GM19351 (cell line): ENCODE data around the gene CENPP.
"Not testable (repeated sequence)": the region's sequence is repeated elsewhere in the genome, so short reads cannot be mapped to it uniquely, and the experiment has no call there.

Experiments used
- ATAC-seq: cut with Tn5 transposase; IDR thresholded peaks from one replicate; pipeline ENCODE4 v1.9.1; 2021; ENCODE audit warnings: mild to moderate bottlenecking, moderate library complexity; ENCODE audit not compliant: unreplicated experiment

Gene CENPP

DNA sequence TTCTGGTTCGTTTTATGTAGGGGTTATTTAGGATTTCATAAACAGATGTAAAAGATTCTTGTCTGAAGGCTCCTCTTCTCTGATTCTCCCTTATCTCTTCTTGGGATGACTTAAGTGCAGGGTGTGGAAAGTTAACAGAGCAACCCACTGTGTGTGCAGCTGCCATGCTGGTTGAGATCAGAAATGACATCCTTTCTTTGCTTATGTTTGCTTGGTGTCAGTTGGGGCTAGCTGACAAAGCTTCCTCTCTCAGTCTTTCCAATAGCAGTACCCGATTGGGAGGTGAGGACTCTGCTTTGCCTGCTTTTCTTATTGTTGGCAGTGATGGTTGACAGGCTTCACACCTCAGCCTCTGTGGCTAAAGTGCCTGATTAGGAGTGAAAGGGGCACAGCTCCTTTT is 52.1 kb downstream of the CENPP start:
- no peak for ATAC-seq

DNA sequence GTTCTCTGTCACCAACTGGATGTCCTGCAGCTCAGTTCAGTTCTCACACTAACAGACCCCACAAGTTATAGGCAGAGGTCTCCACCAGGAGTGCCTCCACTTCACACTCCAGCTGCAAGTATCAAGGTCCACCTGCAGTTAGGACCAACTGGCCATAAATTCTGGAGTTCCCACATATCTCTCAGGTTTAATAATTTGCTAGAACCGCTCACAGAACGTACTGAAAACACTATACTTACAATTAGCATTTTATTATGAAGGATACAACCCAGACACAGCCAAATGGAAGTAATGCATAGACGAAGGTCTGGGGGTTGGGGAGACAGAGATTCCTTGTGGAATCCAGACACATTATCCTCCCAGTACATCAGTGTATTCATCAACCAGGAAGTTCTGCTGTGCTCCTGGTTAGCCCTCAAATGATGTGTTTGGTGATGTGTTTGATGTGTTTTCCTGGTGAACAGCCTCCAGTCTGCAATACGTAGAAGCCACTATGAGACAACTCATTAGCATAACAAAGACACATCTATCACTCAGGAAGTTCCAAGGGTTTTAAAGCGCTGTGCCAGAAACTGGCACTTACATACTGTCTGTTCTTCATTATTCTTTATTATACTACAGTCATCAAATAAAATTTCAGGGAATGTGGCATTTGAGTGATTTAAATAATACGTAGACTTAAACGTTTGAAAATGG is 53.3 kb downstream of the CENPP start:
- ATAC-seq, result no peak

DNA sequence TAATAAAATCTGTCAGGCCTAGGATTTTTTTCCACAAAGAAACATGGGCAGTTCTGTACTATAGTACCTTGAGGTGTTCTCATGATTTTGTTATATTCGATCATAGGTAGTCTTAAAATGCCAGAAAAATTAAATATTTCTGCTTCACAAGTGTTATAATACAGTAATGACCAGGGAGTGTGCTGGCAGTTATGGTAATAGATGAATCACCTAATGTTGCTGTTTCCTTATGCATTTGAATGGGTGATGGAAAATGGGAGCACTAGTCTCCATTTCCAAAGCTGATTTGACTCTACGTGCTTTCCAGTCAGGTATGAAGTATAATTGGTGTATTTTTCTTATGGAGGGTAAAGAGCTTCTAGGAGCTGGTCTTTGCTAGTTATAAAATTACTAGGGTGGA is 54.9 kb downstream of the CENPP start:
- ATAC-seq, result no peak

DNA sequence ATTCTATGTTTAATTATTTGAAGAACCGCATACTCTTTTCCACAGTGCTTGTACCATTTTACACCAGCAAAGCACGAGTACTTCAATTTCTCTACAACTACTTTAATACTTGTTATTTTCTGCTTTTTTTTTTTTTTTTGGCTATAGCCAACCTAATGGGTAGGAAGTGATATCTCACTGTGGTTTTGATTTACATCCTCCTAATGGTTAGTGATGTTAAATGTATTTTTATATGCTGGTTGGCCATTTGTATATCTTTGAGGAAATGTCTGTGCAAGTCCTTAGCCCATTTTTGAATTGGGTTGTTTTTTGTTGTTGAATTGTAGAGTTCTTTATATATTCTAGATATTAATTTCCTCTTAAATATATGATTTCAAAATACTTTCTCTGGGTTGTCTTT is 56.0 kb downstream of the CENPP start:
- ATAC-seq, result no peak

DNA sequence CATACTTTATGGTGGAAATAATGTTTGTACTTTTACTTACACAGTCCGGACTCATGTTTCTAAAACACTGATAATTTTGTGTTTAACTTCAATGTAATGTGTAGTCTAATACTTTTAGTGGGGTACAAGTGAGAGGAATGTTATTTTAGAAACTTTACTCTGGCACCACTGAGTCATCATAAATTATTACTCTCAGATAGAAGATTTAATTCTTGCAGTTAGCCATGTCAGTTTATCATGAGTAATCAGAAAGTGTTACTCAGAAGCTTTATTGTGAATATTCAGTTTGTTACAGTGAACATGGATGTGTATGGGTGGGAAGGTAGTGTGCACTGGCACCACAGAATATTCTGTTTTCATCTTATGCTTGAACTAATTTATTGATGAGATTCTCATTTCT is 58.6 kb downstream of the CENPP start:
- no peak for ATAC-seq

DNA sequence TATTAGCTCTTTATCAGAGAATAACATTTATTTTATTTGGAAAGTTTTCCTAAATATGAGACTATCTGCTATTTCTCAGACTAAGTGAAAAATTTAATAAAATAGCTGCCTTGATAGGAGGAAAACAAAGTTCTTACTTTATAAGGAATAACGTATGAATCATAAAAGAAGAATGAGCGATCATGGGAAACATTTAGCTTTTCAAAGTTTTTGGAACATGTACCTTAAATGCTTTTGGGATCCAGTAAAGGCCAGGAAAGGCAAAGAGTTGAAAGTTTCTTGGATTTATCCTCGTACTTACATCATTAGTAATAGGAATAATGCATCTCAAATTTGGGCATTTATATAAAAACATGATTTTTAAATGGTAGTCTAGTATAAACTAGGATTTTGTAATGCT is 59.2 kb downstream of the CENPP start:
- no peak for ATAC-seq

DNA sequence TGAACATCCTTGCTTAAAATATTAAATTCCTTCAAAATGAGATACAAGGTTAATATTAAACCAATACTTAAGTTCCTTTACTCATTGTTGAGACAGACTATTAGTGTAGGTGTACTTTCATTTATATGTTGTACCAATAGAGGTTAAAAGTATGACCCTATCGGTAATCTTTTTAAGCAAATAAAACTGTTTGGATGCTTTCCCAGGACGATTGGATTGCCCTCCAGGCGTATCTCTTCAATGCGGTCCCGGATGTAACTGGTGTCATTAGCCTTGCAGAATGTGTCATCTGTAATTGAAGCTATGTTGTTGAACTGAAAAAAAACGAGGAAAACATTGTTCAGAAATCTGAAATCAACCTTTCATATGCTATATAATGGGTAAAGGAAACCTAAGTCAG is 59.7 kb downstream of the CENPP start:
- no peak for ATAC-seq

DNA sequence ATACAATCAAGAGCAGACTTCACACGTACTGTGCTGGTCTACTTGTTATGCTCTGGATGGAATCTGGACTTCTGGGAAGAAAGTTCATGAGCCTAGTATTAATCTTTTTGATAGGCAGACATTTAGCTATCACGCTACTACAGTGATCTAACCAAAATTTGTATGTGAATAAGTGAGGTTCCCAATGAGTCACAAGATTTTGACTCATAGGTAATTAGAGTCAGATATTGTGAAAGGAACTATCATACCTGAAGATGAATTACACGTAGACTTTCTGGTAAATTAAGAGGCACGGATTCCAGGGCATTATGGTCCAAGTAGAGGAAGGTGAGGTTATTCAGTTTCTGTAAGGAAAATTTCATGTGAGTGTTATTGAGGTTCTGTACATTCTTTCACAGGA is 60.2 kb downstream of the CENPP start:
- no peak for ATAC-seq

DNA sequence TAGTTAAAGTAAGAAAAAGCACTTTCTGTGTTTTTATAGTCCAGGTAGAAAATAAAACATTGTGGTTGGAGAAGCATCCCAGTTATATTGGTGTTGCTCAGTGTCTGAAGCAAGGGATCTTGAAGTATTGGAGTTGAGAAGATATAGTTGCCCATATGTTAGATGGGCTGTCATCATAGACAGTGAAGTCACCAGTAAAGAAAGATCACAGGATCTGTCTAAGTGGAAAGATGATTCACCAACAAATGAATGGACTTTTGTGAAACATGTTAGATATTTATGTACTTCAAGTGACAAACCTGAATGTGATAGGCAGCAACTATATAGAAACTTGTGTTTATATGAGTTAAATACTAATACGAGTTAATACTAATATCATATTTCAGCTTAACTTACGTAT is 66.9 kb downstream of the CENPP start:
- no peak for ATAC-seq

DNA sequence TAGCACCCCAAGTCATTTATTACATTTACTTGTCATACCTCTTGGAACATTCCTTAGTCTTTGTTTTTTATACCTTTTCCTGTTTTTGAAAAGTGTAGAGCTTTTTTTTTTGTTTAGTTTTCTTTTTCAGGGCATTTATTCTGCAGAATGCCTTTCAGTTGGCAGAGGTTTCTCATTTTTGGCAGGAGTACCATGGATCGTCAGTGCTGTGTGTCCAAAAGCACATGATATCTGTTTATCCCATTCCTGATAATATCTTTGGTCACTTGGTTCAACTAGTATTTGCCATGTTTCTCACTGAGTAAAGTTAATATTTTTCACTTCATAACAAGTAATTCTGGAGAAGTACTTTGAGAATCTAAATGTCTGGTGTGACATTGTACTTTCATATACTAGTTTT is 67.9 kb downstream of the CENPP start:
- ATAC-seq, result no peak

DNA sequence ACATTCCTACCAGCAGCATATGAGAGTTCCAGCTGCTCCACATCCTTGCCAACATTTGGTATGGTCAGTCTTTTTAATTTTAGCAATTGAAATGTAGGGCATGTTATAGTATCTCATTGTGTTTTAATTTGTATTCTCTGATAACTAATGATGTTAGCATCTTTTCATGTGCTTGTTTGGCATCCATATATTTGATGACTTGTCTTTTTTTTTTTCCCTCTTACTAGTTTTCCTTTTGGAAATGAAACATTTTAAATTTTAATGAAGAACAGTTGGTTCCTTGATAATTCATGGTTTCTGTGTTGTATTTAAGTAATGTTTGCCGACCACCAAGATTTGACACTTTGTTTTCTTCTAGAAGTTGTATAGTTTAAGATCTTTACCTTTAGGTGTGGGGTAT is 69.9 kb downstream of the CENPP start:
- no peak for ATAC-seq

DNA sequence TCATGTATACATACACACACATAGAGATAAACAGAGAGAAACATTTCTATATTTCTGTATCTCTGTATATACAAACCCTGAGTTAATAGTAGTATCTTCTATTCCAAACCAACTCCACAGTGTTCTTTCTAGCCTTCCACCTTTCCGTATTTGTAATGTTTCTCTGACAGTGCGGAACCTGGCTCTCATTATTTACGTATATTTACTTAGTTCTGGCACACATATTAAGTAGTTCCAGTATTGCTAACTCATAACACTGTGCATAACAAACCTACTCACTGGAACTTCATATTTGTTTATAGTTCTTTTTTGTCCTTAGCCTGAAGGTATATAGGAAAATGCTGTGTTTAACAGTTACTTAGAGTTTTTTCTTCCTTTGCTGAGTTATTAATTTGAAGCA is 72.1 kb downstream of the CENPP start:
- no peak for ATAC-seq

DNA sequence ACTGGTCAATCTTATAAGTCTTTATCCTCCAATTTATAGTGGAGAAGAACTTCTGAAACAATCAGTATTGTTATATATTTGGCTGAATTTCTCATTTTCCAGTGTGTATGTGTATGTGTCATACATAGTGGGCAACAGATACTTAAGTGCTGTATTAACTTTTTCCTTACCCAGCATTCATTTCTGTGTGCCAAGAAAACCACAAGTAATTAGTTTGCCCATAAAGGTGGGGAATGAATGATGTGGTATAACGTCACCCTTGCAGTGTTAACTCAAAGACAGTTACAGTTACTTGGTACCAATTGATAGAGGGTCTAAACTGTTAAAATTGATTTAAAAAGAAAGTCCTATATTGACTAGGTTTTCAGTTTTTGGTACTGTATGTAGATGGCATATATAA is 76.6 kb downstream of the CENPP start:
- ATAC-seq, result no peak

DNA sequence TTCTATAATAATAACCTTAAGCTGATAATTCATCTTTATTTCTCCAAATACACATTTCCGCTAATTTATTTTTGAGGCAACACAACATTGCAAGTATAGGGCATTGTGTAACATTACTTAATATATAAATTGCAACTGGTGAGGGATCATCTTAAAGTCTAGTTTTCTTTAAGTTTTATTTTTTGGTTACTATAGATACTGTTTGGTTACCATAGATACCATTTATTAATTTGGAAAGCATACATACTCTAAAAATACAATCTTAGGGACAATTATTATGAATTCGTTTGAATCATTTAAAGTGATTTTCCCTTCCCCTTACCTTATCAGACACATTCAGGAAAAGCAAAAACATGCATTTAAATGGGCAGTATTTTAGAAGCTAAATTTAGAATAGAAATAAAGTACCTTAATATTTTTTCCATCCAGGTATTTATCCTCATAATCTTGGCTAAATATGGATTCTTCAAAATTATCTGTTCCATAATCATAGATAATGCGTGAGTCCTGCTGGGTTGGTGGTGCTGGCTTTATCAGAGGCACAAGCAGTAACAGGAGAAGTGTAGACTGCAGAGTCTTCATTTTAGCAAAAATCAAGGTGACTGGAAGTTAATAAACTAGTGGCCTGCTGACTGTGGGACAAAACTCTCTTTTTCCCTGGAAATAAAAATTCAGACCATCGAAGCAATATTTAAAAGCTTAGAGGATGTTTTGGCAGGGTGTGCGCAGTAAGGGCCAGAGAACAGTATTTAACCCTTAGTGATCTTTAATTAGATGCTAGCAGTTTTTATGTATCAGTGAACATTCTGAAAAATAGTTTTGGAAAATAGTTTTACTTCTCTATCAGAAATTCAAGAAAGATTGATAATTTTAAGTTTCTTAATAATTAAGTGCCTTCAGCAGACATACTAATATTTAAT is 77.3 kb downstream of the CENPP start:
- no peak for ATAC-seq

DNA sequence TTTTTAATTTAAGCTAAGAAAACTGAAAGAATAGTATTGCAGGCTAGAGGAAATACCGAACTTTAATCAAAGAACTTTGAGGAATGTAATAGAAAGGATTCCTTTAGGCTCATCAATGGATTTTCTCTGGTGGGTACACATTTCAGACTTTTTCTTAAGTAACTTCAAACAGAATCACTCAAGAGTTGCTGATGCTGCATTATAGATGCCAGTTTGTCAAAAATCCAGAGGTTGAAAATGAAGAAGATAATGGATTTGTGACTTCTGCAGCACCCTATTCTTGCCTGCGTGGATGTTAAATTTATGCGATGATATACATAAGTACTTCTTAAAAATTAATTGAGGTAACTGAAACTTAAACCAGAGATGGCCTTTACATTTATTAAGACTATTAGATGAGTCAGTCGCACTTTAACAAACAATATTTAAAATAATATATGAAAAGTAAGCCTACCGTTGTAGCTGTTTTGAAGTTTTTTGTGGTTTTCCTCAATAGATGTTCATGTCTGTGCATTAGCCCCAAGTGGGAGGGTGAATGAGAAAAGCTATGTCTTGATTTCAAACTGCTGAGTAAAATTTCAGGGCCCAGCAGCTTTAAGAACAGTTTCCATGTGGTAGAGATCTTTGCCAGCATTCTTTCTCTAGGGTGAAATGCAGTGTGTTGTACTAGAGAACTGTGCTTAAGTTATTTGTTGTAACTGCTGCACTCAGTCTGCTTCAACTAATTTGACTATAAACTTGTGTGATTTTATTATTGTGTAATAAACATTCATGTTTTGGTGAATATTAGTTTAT is 78.5 kb downstream of the CENPP start, which contains the start of gene OGN:
TSS of gene OGN (minus strand) at position 537 of the 795 bp plus-strand sequence. CDS start 1,171 bp downstream, outside the sequence.
- ATAC-seq, result no peak

DNA sequence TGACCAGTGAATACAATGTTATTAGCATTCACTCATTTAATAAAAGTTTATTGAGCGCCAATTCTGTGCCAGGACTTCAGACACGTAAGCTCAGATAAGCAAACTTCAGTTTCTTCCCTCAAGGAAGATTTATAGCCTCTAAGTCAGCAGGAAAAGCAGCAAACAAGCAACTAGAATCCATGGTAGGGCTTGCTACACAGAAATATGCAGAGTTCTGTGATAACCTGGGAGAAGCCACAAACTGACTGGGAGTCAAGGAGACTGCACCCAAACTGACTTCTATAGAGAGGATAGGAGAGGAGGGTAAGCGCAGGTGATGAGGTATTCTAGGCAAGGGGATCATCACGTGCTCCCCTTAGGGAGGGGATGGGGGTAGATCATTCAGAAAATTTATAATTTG is 80.1 kb downstream of the CENPP start:
- no peak for ATAC-seq

DNA sequence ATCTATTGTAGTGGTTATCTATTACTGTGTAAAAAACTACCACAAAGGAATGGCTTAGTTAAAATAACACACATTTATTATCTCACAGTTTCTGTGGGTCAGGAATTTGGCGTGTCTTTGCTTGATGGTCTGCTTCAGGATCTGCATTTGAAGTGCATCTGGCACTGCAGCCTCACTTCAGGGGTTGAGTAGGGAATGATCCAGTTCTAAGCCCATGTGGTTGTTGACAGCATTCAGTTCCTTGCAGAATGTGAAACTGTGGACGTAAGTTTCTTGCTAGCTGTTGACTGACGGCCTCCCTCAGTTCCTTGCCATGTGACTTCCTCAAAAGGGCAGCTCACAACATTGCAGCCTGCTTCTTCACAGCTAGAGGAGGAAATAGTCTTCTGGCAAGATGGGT is 80.7 kb downstream of the CENPP start:
- peak; percentile 75 for ATAC-seq

DNA sequence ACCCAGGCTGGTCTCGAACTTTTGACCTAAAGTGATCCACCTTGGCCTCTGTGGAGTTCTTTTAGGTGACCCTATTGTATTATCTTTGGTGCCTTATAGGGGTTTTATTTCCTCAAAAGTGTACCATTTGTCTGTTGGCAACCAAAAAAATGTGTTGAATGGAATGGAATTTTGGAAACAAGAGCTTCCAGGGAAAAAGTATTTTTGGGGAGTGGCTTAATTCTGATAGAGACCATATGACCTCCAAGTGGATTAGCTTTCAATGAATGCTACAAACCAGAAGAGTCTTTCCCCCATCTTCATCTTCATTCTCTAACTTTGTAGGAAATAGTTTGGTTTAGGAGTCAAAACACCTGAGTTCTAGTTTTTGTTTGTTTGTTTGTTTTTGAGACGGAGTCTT is 82.1 kb downstream of the CENPP start:
- ATAC-seq, result no peak

DNA sequence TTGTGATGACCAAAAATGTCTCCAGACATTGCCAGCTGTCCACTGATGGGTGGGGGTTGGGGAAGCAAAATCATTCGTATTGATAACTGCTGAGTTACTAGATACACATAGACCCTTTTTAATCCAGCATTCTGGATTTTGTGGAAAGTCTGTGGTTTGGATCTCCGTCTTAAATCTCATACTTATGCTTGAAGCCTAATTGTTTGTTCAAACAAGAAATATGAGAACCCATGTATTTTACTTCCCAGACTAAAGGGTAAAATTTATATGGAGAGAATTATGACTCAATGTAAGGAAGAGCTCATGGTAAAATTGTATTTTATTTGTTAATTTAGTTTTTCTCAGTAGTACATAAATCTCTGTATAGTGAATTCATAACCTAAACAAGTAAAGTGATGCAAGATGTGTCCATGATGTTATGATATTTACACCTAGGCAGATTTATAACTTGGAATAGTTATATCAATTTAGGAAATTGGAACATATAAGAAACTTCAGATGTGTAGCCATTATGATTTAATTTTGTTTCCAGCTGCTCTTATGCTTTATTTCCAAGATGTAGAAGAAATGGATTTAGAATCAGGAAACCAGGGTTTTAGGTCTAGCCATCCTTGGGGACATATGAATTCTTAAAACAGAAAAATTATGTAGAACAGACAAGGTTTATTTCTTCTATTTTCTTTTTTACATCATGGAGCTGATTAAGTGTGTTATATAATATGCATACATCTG is 83.2 kb downstream of the CENPP start:
- no peak for ATAC-seq

DNA sequence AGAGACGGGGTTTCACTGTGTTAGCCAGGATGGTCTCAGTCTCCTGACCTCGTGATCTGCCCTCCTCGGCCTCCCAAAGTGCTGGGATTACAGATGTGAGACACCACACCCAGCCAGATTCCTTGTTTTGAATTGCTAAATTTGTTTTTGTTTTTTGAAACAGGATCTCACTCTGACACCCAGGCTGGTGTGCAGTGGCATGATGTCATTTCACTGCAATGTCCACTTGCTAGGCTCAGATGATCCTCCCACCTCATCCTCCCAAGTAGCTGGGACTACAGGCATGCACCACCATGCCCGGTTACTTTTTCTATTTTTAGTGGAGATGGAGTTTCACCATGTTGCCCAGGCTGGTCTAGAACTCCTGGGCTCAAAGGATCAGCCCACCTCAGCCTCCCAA is 85.4 kb downstream of the CENPP start:
- ATAC-seq, result not testable (repeated sequence)

DNA sequence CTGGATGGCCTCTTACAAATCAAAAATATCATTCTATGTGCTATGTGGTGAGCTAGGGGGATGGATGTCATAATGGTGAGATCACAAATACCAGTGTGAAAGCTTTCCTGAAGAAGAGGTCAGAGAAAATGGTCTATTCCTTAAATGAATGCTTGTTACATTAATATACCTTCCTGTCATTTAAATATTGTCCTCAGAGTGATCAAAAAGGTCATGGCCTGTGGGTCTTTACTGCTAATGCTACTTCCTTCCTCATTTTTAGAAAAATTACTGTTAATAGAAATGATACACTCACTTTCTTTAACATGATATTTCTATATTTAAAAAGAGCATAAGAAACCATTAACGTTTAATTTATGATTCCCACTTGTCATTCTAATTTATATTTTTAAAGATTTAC is 88.8 kb downstream of the CENPP start:
- ATAC-seq, result no peak
